GM21825 (cell line): Measurements from ENCODE around the gene NELL1.

Experiments
- ATAC-seq: cut with Tn5 transposase; IDR thresholded peaks from one replicate; pipeline ENCODE4 v1.9.1; 2021; ENCODE audit warnings: mild to moderate bottlenecking, moderate library complexity; ENCODE audit not compliant: unreplicated experiment

The NELL1 gene

GRCh38 chr11:20668131-20668809, 1.1 kb upstream of the NELL1 start:
- ATAC-seq: no peak

GRCh38 chr11:20669820-20670684, 666 bp downstream of the NELL1 start:
- no peak for ATAC-seq

DNA sequence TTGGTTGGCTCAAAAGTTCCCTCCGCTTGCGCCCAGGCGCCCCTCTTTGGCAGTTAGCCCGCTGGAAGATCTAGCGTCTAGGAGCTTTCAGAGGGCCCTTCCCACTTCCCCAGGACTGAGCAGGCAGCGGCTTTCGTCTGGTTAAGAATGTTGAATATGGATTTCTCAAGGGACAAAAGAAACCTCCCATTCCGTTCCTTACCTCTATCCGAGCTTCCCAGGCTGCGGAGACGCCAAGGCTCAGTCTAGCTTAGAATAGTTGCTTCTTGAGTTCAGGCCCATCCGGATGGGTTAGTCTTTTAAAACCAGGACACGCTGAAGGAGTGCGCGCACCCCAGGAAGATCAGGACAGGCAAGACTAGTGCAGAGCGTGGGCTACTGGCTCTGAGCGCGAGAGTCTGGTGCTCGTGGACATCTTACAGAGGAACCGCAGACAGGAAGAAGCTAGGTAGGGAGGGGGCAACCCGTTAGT, 1.6 kb downstream of the NELL1 start:
- no peak for ATAC-seq

GRCh38 chr11:20671856-20672546, 2.6 kb downstream of the NELL1 start:
- no peak for ATAC-seq

DNA sequence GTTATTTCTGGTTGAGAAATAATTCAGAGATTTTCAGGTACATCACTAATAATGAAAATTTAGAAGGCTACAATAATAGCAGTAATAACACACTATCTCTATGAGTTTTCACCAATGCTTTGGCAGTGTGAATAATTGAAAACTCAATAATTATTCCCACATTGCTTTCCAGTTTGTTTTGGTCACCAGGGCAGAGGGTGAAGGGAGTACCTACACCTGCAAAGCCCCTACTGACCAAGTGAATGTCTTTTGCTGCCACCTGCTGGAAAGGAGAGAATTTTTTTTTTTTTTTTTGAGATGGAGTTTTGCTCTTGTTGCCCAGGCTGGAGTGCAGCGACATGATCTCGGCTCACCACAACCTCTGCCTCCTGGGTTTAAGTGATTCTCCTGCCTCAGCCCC, 3.2 kb downstream of the NELL1 start:
- no peak for ATAC-seq

DNA sequence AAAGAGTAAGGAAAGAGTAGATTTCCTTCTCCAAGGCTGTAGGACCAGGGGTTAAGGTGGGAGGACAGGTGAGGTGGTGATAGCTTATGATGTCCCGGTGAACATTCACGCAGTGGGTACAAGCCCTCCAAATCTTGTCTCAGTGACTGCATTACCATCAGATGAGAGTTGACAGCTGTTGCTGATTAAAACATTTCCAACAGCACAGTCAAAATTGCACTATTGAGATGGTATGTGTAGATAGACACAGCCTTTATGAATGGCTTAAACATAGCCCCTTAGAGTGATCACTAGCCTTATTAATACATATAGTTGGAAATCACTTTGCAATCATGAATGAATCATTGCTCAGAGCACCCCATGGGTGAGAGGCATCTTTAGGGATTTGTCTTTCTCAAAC, 7.3 kb downstream of the NELL1 start:
- no peak for ATAC-seq

DNA sequence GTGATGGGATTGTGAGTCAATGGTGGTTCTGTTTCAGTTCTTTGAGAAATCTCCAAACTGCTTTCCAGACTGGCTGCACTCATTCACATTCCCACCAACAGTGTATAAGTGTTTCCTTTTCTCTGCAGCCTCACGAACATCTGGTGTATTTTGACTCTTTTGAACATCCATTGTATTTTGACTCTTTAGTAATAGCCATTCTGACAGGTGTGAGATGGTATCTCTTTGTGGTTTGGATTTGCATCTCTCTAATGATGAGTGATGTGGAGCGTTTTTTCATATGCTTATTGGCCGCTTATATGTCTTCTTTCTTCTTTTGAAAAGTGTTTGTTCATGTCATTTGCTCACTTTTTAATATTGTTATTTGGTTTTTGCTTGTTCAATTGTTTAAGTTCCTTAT, 19.4 kb downstream of the NELL1 start:
- ATAC-seq: no peak

DNA sequence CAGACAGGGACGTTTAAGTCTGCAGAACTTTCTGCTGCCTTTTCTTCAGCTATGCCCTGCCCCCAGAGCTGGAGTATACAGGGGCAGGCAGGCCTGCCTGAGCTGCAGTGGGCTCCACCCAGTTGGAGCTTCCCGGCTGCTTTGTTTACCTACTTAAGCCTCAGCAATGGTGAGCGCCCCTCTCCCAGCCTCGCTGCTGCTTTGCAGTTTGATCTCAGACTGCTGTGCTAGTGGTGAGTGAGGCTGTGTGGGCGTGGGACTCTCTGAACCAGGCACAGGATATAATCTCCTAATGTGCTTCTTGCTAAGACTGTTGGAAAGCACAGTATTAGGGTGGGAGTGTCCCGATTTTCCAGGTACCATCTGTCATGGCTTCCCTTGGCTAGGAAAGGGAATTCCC, 38.5 kb downstream of the NELL1 start:
- ATAC-seq: no peak

DNA sequence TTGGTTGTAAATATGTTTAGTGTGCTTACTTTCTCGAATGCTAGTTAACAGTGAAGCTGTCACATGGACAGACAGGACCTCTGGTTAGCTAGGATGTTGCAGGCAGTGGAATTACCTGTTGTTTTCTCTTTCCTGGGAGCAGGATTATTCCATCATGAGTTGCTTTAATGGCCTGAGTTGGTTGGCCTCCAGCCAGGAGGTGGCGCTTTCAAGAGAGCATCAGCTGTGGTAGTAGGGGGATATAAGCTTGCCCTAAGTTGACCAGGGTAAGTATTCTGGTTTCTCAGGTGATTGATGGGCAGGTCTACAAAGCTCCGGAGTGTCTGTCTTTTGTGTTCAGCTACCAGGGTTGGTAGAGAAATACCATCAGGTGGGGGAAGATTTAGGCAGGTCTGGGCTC, 43.5 kb downstream of the NELL1 start:
- no peak for ATAC-seq

DNA sequence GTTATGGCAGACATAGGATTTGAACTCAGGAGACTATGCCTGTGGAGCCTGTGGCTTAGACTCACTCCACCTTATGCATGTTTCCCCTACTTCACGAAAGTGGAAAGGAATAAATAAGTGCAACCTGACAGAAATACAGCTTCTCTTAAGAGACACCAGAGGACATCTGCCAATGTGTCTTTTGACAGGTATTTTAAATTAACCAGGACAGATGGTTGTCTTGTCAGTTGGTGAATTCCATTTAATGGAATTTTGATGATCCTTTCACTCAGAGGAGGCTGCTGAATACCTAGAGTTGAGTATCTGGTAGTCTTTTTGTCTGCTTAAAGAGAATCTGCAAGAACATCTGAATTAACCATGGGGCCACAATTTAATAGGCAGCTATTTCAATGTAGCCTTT, 46.1 kb downstream of the NELL1 start:
- no peak for ATAC-seq

- no peak for ATAC-seq
These were observed 46.5 kb downstream of the NELL1 start for GRCh38 chr11:20715931-20716330.

- ATAC-seq: no peak
These were observed 50.4 kb downstream of the NELL1 start for GRCh38 chr11:20719821-20720220.

GRCh38 chr11:20723366-20723765, 54.0 kb downstream of the NELL1 start:
- no peak for ATAC-seq

DNA sequence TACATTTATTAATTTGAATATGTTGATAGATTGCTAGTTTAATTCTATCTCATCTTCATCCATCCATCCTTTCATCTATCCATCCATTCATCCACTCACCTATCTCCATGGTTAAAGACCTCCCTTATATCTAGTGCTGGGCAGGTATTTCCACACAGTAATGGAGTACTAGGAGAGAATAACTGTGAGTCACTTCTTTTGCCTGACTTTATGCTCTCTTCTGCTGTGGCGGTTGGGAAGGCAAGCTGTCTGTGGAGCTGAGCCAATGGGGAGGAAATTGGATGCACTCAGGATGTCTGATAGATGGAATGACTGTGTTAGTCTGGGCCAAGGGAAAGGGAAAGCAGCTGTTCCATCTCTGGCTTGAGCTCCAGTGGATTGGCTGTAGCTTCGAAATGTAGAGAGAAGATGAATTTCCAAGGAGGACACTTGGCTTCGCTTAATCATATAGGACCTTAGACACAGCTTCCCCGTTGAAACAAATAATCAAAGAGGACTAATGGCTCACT, 60.3 kb downstream of the NELL1 start:
- ATAC-seq: no peak

DNA sequence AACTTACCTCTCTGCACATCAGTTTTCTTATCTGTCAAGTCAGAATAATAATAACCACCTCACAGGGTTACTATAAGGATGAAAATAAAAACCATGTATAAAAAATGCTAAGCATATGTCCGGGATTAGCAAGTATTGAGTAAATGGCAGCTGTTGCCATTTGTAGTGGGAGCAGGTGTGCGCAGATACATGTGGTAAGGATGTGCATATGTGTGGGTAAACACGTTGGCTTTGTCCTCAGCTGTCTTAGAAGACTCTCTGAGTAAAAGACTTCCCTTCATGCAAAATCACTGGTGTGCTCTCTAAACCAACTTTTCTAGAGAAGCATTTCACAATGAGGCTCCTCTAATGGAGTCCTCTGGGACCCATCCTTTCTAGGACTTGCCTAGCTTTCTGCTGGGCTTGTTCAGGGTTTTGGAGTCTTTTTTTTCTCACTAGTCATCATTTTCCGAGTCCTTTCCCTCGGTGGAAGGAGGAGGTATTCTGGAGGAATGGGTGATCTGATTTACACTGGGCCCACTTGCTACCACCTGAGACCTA, 62.4 kb downstream of the NELL1 start:
- no peak for ATAC-seq

DNA sequence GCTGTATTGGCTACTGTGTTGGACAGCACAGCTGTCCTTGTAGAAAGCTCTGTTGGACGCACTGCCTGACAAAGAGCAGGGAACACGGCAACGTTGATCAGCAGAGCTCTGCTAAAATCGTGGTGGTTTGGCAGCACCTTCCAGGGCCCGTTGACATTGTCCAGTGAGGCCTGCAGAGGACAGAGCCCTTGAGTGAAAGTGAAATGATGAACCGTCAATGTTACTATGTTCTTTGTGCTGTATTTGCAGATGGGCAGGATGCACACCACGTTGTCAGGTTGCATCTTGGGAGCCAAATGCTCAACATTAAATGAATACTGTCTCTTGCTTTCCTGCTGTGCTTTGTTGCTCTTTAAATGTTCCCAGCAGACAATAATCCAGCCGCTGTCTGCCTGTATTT, 69.7 kb downstream of the NELL1 start:
- ATAC-seq: no peak

DNA sequence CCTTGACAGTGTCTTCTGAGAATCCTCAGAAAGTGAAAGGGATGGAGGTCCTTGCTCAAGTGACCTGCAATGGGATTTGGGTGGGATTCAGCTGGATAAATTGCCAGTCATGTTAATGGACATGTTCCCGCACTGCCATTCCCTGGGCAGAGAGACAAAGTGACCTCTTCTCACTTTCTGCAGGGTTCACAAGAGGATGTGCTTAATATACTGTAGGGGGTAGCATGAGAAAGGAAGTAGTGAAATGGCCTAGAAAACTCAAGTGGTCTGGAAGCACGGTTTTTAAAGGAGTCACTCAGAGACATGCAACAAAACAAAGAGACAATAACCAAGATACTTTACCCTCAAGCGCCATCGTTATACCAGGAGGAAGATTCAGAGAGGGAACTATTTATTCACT, 70.2 kb downstream of the NELL1 start:
- no peak for ATAC-seq

GRCh38 chr11:20754933-20755332, 85.5 kb downstream of the NELL1 start:
- ATAC-seq: no peak

- no peak for ATAC-seq
These were observed 90.2 kb downstream of the NELL1 start for GRCh38 chr11:20759541-20759940.

GRCh38 chr11:20760811-20761210, 91.4 kb downstream of the NELL1 start:
- ATAC-seq: no peak

DNA sequence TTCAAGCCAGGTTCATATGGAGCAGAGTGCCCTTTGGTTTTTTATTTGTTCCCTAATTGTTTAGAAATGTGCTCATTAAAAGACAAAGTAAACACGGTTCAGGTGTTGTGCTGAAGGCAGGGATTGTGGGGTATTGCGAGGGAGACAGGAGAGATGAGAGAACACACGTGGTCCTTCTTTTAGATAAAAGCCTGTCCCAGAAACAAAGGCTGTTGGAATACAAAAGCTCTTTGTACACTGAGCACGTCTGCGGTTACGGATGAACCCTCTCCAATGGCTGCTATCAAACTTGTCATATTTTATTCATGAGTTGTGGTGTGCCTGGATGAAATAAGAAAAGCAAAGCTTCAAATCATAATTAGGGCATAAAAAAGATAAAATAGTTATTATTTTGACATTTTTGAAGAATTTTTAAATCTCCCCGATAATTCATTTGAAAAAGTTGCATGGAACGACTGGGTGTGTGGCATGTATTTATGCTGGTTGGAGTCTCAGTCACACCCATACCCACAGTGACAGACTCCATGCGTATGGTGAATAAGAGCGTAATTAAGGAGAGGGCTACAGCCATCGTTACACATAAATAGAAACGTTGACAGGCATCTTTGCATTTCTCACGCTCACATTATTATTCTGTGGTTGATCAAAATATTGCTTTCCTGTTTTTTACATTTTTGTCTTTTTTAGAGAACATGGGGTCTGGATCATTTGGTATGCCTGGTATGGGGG, 92.9 kb downstream of the NELL1 start:
- no peak for ATAC-seq
